IPS DF 6.9 (cell line): ENCODE measurements around the gene CDCA3.
"Not testable (repeated sequence)": the region's sequence is repeated elsewhere in the genome, so short reads cannot be mapped to it uniquely, and the experiment has no call there.

ENCODE experiments used
- DNase-seq: peaks from one replicate; pipeline ENCODE4 v3.0.0-alpha.2; 2013; ENCODE audit warnings: low read depth, low spot score
- H3K27ac ChIP-seq: one replicate; pipeline ENCODE4 v1.5.1; 2013; ENCODE audit warnings: low read length, control low read depth
- H3K27me3 ChIP-seq: 2 replicates; pipeline ENCODE4 v1.6.1; 2013; ENCODE audit warnings: mild to moderate bottlenecking, low read length; ENCODE audit not compliant: control insufficient read depth, insufficient read depth
- H3K36me3 ChIP-seq: 2 replicates; pipeline ENCODE4 v1.6.1; 2013; ENCODE audit warnings: low read length; ENCODE audit not compliant: control insufficient read depth, insufficient read depth
- H3K4me1 ChIP-seq: 2 replicates; pipeline ENCODE4 v1.6.1; 2013; ENCODE audit warnings: low read length; ENCODE audit not compliant: control insufficient read depth, insufficient read depth
- H3K4me3 ChIP-seq: 2 replicates; pipeline ENCODE4 v1.5.1; 2013; ENCODE audit warnings: mild to moderate bottlenecking, low read length
- H3K9me3 ChIP-seq: 2 replicates; pipeline ENCODE4 v1.6.1; 2013; ENCODE audit warnings: low read length, inconsistent platforms; ENCODE audit not compliant: control insufficient read depth, insufficient read depth
- WGBS: extraction: QIAGEN DNeasy Blood & Tissue Kit; methylation state at CpG from one replicate; pipeline ENCODE4 v1.1.7; 2013; ENCODE audit warnings: mixed read lengths, missing lambda C conversion rate; ENCODE audit not compliant: insufficient read length, insufficient coverage; 5-methylcytosine and 5-hydroxymethylcytosine counted together

Gene CDCA3

DNA sequence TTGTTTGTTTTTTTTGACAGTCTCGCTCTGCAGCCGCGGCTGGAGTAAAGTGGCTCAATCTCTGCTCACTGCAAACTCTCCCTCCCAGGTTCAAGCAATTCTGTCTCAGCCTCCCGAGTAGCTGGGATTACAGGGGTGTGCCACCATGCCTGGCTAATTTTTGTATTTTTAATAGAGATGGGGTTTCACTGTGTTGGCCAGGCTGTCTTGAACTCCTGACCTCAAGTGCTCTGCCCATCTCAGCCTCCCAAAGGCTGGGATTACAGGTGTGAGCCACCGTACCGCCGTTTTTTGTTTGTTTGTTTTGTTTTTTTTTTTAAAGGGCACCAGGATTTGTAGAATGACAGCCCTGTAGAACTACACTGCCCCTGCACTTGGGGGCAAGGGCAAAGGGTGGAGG, 37.7 kb upstream of the CDCA3 start:
- WGBS: no CpG with 5 or more reads among the region's 7 CpGs
- DNase-seq, H3K27ac ChIP-seq: not testable (repeated sequence)

GRCh38 chr12:6888360-6888759, 37.3 kb upstream of the CDCA3 start:
- Histone ChIP-seq H3K4me3 (no peak overlapping the region), H3K27me3 (no peaks in the 10 kb centered on the region), H3K4me1 (peaks cover 5% of the 10 kb centered on the region; the same call in 1 of the 2 replicates), H3K27ac (no peak overlapping the region), H3K36me3 (peaks cover 4% of the 10 kb centered on the region; the same call in 1 of the 2 replicates), H3K9me3 (no peaks in the 10 kb centered on the region)
- no CpG with 5 or more reads among the region's 2 CpGs for WGBS
- no peak for DNase-seq

More for the DNA sequence above, 37.7 kb upstream of the CDCA3 start:
- H3K4me3 ChIP-seq, H3K36me3 ChIP-seq, H3K4me1 ChIP-seq, H3K27me3 ChIP-seq, H3K9me3 ChIP-seq: not testable (repeated sequence)

GRCh38 chr12:6887460-6887859, 36.4 kb upstream of the CDCA3 start:
- H3K9me3 ChIP-seq: no peaks in the 10 kb centered on the region
- H3K4me3 ChIP-seq: no peak overlapping the region
- DNase-seq: no peak
- no peak overlapping the region for H3K27ac ChIP-seq
- peaks cover 5% of the 10 kb centered on the region; the same call in 1 of the 2 replicates for H3K4me1 ChIP-seq
- H3K27me3 ChIP-seq: no peaks in the 10 kb centered on the region
- peaks cover 4% of the 10 kb centered on the region; the same call in 1 of the 2 replicates for H3K36me3 ChIP-seq
- no CpG with 5 or more reads among the region's 8 CpGs for WGBS

DNA sequence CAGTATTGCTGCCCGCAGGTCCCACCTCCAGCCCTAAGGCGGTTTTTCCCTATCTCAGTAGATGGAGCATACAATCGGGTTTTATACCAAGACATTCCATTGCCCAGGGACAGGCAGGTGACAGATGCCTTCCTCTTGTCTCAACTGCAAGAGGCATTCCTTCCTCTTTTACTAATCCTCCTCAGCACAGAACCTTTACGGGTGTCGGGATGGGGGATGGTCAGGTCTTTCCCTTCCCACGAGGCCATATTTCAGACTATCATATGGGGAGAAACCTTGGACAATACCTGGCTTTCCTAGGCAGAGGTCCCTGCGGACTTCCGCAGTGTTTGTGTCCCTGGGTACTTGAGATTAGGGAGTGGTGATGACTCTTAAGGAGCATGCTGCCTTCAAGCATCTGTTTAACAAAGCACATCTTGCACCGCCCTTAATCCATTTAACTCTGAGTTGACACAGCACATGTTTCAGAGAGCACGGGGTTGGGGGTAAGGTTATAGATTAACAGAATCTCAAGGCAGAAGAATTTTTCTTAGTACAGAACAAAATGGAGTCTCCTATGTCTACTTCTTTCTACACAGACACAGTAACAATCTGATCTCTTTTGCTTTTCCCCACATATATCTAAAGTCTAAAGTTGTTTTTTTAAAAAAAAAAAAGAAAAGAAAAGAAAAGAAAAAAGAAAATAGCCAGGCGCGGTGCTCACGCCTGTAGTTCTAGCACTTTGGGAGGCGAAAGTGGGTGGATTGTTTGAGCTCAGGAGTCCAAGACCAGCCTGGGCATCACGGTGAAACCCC, 35.3 kb upstream of the CDCA3 start:
- not testable (repeated sequence) for H3K27ac ChIP-seq, H3K4me3 ChIP-seq, H3K36me3 ChIP-seq, H3K27me3 ChIP-seq, H3K9me3 ChIP-seq, H3K4me1 ChIP-seq, DNase-seq
- WGBS: no CpG with 5 or more reads among the region's 15 CpGs

GRCh38 chr12:6884539-6884938, 33.5 kb upstream of the CDCA3 start:
- WGBS: no CpG with 5 or more reads among the region's 22 CpGs
- Histone ChIP-seq H3K27ac (no peak overlapping the region), H3K4me3 (no peak overlapping the region), H3K27me3 (no peaks in the 10 kb centered on the region), H3K9me3 (no peaks in the 10 kb centered on the region), H3K4me1 (peaks cover 3% of the 10 kb centered on the region; the same call in 1 of the 2 replicates), H3K36me3 (peaks cover 4% of the 10 kb centered on the region; the same call in 1 of the 2 replicates)
- DNase-seq: no peak

DNA sequence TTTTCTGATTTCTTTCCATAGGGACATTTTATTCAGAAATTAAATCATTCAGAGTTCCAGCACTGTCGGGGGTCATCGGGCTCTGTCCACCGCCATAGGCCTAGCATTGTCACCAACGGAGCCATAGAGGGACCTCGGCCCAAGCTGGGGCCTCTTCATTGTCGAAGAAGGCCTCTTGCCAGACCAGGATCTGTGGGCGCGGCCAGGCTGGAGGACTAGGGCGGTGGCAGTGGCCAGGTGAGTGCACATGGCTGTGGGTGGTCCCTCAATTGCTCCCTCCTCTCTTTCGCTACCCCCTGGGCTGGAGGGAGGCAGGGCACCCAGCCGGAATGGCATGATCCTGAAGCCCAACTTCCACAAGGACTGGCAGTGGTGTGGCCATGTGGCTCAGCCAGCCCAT, 32.6 kb upstream of the CDCA3 start:
- no peaks in the 10 kb centered on the region for H3K9me3 ChIP-seq
- H3K4me1 ChIP-seq: peaks cover 3% of the 10 kb centered on the region; the same call in 1 of the 2 replicates
- no peak overlapping the region for H3K27ac ChIP-seq
- H3K36me3 ChIP-seq: peaks cover 4% of the 10 kb centered on the region; the same call in 1 of the 2 replicates
- no peak for DNase-seq
- no peak overlapping the region for H3K4me3 ChIP-seq
- WGBS: no CpG with 5 or more reads among the region's 11 CpGs
- no peaks in the 10 kb centered on the region for H3K27me3 ChIP-seq

DNA sequence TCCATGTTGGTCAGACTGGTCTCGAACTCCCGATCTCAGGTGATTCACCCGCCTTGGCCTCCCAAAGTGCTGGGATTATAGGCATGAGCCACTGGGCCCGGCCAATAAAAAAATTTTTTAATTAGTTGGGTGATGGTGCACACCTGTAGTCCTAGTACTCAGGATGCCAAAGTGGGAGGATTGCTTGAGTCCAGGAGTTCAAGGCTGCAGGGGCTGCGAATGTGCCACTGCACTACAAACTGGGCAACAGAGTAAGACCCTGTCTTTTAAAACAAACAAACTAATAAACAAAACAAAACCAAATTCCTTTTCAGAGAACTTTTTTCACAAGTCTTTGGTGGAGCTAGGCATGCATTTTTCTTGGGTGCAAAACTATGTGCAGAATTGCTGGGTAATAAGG, 32.2 kb upstream of the CDCA3 start:
- Histone ChIP-seq H3K4me1 (peaks cover 3% of the 10 kb centered on the region; the same call in 1 of the 2 replicates), H3K4me3 (no peak overlapping the region), H3K27ac (no peak overlapping the region), H3K9me3 (no peaks in the 10 kb centered on the region), H3K36me3 (peaks cover 4% of the 10 kb centered on the region; the same call in 1 of the 2 replicates), H3K27me3 (no peaks in the 10 kb centered on the region)
- no CpG with 5 or more reads among the region's 5 CpGs for WGBS
- no peak for DNase-seq

GRCh38 chr12:6879824-6880223, 28.7 kb upstream of the CDCA3 start:
- H3K27me3 ChIP-seq, H3K9me3 ChIP-seq, DNase-seq, H3K4me1 ChIP-seq, H3K27ac ChIP-seq, H3K4me3 ChIP-seq, H3K36me3 ChIP-seq: not testable (repeated sequence)
- no CpG with 5 or more reads among the region's 11 CpGs for WGBS

GRCh38 chr12:6874015-6874368, 22.9 kb upstream of the CDCA3 start:
- WGBS: no CpG with 5 or more reads among the region's 9 CpGs
- not testable (repeated sequence) for H3K9me3 ChIP-seq, H3K27ac ChIP-seq, DNase-seq, H3K27me3 ChIP-seq, H3K4me1 ChIP-seq
- H3K36me3 ChIP-seq: peaks cover 20% of the 10 kb centered on the region
- H3K4me3 ChIP-seq: peak overlapping the region; percentile 31; the same call in 1 of the 2 replicates

- DNase-seq: peak; percentile 100
- peaks cover 4% of the 10 kb centered on the region for H3K4me1 ChIP-seq
- no peak within 1 kb of the TSS for H3K27ac ChIP-seq
- no peaks in the 10 kb centered on the region for H3K27me3 ChIP-seq
- no CpG with 5 or more reads among the region's 66 CpGs for WGBS
- H3K9me3 ChIP-seq: no peaks in the 10 kb centered on the region
- H3K4me3 ChIP-seq: peak within 1 kb of the TSS; percentile 90; the same call in 1 of the 2 replicates
- H3K36me3 ChIP-seq: peaks cover 20% of the 10 kb centered on the region
These were observed 22.3 kb upstream of the CDCA3 start, which contains the start of gene SPSB2 for GRCh38 chr12:6873094-6874014. TSS of gene SPSB2 (minus strand) at chr12:6873303. CDS start at chr12:6872901, 402 bp downstream.
